ENCODE measurements around the gene PTPRM. TPM values are rescaled to one million over a fixed set of nuclear protein-coding genes. Genes with fewer than 3 reads are reported as not detected.

Gene PTPRM
- total and polyA plus RNA-seq, 4 donors, result 9.2 to 23.0 (median 12.7) TPM

DNA sequence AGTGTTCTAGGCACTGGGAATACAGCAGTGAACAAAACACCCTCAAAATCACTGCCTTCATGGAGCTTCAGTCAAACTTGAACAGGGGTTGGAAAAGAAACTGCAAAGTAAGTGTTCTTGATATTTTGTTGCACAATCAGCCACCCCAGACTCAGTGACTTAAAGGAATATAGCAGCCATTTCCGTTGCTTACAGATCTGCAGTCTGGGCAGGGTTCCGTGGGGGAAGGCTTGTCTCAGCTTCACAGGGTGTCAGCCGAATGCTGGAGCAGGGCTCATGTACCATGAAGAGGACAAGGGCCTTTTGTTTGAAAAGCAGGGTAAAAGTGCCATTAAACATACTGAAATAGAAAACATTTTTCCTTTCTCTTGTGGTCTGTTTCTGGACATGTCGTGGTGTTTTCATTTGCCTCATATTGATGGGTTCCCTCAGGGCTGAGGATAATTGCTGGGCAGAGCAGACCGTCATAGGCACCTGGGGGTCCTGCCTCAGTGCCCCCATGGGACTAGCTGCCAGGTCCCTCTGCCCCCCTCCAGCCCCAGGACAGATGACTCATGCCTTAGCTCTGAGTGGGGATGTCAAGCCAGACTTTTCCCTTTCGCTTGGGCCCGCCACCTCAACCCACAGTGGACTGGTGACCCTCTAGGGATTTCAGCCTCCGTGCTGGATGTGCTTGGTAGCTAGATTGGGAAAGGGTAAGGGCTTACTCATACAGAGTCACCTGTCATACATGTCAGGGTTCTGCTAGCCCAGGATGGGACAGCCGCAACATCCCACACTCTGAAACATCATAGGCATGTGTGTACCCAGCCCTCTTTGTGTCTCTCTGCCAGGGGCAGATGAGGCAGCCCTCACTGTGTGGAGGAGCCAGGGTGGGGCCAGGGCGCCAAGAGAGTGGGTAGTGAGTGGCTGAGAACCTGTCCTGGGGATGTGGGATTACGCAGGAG is 96.5 kb downstream of the PTPRM start:
- Histone ChIP-seq H3K4me1 (ENCODE audit: control insufficient read depth in 4 of 4, insufficient read depth in 4 of 4, low read length in 3 of 4) (no peaks in the 10 kb centered on the region), H3K9ac (ENCODE audit: low read depth in 1 of 2, low read length in 2 of 2) (no peak overlapping the region), H3K9me3 (ENCODE audit: control insufficient read depth in 4 of 4, low read length in 3 of 4) (no peaks in the 10 kb centered on the region), H3K36me3 (ENCODE audit: control insufficient read depth in 4 of 4, insufficient read depth in 3 of 4, low read depth in 1 of 4, low read length in 3 of 4) (no peaks in the 10 kb centered on the region), H3K27ac (ENCODE audit: low read depth in 1 of 2, low read length in 2 of 2) (no peak overlapping the region), H3K27me3 (ENCODE audit: control insufficient read depth in 4 of 4, insufficient read depth in 4 of 4, low read length in 3 of 4) (no peaks in the 10 kb centered on the region), H3K4me3 (ENCODE audit: low read depth in 1 of 3, low read length in 3 of 3) (no peak overlapping the region)
- no peak for DNase-seq (ENCODE audit: low spot score)
- TF ChIP-seq, protein P1, sequence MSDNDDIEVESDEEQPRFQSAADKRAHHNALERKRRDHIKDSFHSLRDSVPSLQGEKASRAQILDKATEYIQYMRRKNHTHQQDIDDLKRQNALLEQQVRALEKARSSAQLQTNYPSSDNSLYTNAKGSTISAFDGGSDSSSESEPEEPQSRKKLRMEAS (IDR thresholded peaks at IDR 0.05), result no peak
- TF ChIP-seq GABPA (IDR thresholded peaks at IDR 0.05 in 1 of 2, conservative IDR thresholded peaks at IDR 0.05 in 1 of 2) (no peak), TAF1 (conservative IDR thresholded peaks at IDR 0.05) (no peak), HNF4G (IDR thresholded peaks at IDR 0.05) (no peak), FOXA1 (IDR thresholded peaks at IDR 0.05) (no peak), SP1 (IDR thresholded peaks at IDR 0.05) (no peak), RAD21 (IDR thresholded peaks at IDR 0.05) (no peak), HNF4A (conservative IDR thresholded peaks at IDR 0.05) (no peak), FOXA2 (IDR thresholded peaks at IDR 0.05) (no peak), YY1 (IDR thresholded peaks at IDR 0.05) (no peak), NR2F2 (IDR thresholded peaks at IDR 0.05) (no peak), RXRA (IDR thresholded peaks at IDR 0.05) (no peak)
- TF ChIP-seq, protein P2, sequence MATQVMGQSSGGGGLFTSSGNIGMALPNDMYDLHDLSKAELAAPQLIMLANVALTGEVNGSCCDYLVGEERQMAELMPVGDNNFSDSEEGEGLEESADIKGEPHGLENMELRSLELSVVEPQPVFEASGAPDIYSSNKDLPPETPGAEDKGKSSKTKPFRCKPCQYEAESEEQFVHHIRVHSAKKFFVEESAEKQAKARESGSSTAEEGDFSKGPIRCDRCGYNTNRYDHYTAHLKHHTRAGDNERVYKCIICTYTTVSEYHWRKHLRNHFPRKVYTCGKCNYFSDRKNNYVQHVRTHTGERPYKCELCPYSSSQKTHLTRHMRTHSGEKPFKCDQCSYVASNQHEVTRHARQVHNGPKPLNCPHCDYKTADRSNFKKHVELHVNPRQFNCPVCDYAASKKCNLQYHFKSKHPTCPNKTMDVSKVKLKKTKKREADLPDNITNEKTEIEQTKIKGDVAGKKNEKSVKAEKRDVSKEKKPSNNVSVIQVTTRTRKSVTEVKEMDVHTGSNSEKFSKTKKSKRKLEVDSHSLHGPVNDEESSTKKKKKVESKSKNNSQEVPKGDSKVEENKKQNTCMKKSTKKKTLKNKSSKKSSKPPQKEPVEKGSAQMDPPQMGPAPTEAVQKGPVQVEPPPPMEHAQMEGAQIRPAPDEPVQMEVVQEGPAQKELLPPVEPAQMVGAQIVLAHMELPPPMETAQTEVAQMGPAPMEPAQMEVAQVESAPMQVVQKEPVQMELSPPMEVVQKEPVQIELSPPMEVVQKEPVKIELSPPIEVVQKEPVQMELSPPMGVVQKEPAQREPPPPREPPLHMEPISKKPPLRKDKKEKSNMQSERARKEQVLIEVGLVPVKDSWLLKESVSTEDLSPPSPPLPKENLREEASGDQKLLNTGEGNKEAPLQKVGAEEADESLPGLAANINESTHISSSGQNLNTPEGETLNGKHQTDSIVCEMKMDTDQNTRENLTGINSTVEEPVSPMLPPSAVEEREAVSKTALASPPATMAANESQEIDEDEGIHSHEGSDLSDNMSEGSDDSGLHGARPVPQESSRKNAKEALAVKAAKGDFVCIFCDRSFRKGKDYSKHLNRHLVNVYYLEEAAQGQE (IDR thresholded peaks at IDR 0.05), result no peak
- TF ChIP-seq, protein P3, sequence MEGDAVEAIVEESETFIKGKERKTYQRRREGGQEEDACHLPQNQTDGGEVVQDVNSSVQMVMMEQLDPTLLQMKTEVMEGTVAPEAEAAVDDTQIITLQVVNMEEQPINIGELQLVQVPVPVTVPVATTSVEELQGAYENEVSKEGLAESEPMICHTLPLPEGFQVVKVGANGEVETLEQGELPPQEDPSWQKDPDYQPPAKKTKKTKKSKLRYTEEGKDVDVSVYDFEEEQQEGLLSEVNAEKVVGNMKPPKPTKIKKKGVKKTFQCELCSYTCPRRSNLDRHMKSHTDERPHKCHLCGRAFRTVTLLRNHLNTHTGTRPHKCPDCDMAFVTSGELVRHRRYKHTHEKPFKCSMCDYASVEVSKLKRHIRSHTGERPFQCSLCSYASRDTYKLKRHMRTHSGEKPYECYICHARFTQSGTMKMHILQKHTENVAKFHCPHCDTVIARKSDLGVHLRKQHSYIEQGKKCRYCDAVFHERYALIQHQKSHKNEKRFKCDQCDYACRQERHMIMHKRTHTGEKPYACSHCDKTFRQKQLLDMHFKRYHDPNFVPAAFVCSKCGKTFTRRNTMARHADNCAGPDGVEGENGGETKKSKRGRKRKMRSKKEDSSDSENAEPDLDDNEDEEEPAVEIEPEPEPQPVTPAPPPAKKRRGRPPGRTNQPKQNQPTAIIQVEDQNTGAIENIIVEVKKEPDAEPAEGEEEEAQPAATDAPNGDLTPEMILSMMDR (IDR thresholded peaks at IDR 0.05; ENCODE audit: low read depth, low read length, missing input control), result no peak
- TF ChIP-seq, protein P4, sequence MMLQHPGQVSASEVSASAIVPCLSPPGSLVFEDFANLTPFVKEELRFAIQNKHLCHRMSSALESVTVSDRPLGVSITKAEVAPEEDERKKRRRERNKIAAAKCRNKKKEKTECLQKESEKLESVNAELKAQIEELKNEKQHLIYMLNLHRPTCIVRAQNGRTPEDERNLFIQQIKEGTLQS (IDR thresholded peaks at IDR 0.05), result no peak
- WGBS, result 95% methylated on average over 11 of the region's 11 CpGs

DNA sequence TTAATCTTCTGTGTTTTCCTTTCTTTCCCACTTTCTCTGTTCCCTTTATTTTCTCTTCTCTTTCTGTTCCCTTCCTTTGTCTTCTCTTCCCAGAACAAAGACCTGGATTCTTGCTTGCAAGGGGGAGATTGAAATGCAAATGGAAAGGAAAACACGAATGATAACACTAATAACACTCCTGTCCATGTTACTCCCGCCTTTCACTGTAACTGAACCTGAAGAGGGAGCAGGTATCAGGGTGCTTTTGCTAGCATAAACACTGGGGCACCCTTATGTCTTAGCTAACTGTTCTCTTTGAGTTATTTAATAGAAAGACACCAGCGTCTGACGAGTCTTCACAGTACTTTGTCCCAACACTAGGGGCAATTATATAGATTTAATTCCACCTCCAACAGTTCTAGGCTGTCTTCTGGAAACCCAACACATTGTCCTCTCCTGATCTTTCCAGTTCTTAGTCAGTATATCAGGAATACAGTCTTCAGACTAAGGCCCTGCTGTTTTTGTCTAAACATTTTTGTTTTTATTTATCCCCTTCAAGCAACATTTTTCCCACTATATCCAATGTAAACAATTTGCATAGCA is 99.2 kb downstream of the PTPRM start:
- DNase-seq (ENCODE audit: low spot score), result no peak
- no peaks in the 10 kb centered on the region for H3K4me1 ChIP-seq (ENCODE audit: control insufficient read depth in 4 of 4, insufficient read depth in 4 of 4, low read length in 3 of 4)
- no peaks in the 10 kb centered on the region for H3K27me3 ChIP-seq (ENCODE audit: control insufficient read depth in 4 of 4, insufficient read depth in 4 of 4, low read length in 3 of 4)
- 90% methylated on average over 4 of the region's 4 CpGs for WGBS
- no peaks in the 10 kb centered on the region for H3K9me3 ChIP-seq (ENCODE audit: control insufficient read depth in 4 of 4, low read length in 3 of 4)
- no peak overlapping the region for H3K27ac ChIP-seq (ENCODE audit: low read depth in 1 of 2, low read length in 2 of 2)
- H3K4me3 ChIP-seq (ENCODE audit: low read depth in 1 of 3, low read length in 3 of 3), result no peak overlapping the region
- no peak overlapping the region for H3K9ac ChIP-seq (ENCODE audit: low read depth in 1 of 2, low read length in 2 of 2)
- H3K36me3 ChIP-seq (ENCODE audit: control insufficient read depth in 4 of 4, insufficient read depth in 3 of 4, low read depth in 1 of 4, low read length in 3 of 4), result no peaks in the 10 kb centered on the region
- no peak for TF ChIP-seq FOXA1 (IDR thresholded peaks at IDR 0.05)
- no peak for TF ChIP-seq HNF4G (IDR thresholded peaks at IDR 0.05)
- TF ChIP-seq, protein P4 (IDR thresholded peaks at IDR 0.05), result no peak
- no peak for TF ChIP-seq NR2F2 (IDR thresholded peaks at IDR 0.05)
- no peak for TF ChIP-seq SP1 (IDR thresholded peaks at IDR 0.05)
- no peak for TF ChIP-seq EGR1 (IDR thresholded peaks at IDR 0.05; ENCODE audit: low read depth in 2 of 2)
- TF ChIP-seq, protein P3 (IDR thresholded peaks at IDR 0.05; ENCODE audit: low read depth, low read length, missing input control), result no peak
- TF ChIP-seq FOXA2 (IDR thresholded peaks at IDR 0.05), result no peak
- no peak for TF ChIP-seq RXRA (IDR thresholded peaks at IDR 0.05)
- no peak for TF ChIP-seq GABPA (IDR thresholded peaks at IDR 0.05 in 1 of 2, conservative IDR thresholded peaks at IDR 0.05 in 1 of 2)
- TF ChIP-seq, protein P5, sequence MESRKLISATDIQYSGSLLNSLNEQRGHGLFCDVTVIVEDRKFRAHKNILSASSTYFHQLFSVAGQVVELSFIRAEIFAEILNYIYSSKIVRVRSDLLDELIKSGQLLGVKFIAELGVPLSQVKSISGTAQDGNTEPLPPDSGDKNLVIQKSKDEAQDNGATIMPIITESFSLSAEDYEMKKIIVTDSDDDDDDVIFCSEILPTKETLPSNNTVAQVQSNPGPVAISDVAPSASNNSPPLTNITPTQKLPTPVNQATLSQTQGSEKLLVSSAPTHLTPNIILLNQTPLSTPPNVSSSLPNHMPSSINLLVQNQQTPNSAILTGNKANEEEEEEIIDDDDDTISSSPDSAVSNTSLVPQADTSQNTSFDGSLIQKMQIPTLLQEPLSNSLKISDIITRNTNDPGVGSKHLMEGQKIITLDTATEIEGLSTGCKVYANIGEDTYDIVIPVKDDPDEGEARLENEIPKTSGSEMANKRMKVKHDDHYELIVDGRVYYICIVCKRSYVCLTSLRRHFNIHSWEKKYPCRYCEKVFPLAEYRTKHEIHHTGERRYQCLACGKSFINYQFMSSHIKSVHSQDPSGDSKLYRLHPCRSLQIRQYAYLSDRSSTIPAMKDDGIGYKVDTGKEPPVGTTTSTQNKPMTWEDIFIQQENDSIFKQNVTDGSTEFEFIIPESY (IDR thresholded peaks at IDR 0.05), result no peak
- TF ChIP-seq, protein P1 (IDR thresholded peaks at IDR 0.05), result no peak
